Trophoblast cell (in vitro differentiated cells and primary cell): ENCODE results near the gene PREX1.
"Not testable (repeated sequence)": the region's sequence is repeated elsewhere in the genome, so short reads cannot be mapped to it uniquely, and the experiment has no call there.

Source experiments
- DNase-seq, 2 donors: peaks; one replicate each; pipeline ENCODE4 v3.0.0-alpha.2; 2016
- H2AFZ ChIP-seq: 2 replicates; pipeline ENCODE4 v1.6.1; 2013; ENCODE audit warnings: low read length, moderate library complexity, mild to moderate bottlenecking; ENCODE audit not compliant: insufficient read depth, poor library complexity
- H2AK5ac ChIP-seq: 2 replicates; pipeline ENCODE4 v1.6.1; 2013; ENCODE audit warnings: mild to moderate bottlenecking, low read length
- H2BK120ac ChIP-seq: 2 replicates; pipeline ENCODE4 v1.6.1; 2013; ENCODE audit warnings: low read length, mild to moderate bottlenecking, moderate library complexity; ENCODE audit not compliant: insufficient read depth, poor library complexity
- H2BK12ac ChIP-seq: 2 replicates; pipeline ENCODE4 v1.6.1; 2013; ENCODE audit warnings: mild to moderate bottlenecking, low read length, moderate library complexity
- H2BK5ac ChIP-seq: 2 replicates; pipeline ENCODE4 v1.6.1; 2013; ENCODE audit warnings: low read length, low read depth, moderate library complexity, mild to moderate bottlenecking; ENCODE audit not compliant: poor library complexity
- H3K14ac ChIP-seq: 2 replicates; pipeline ENCODE4 v1.6.1; 2013; ENCODE audit warnings: mild to moderate bottlenecking, low read length
- H3K18ac ChIP-seq: 2 replicates; pipeline ENCODE4 v1.6.1; 2013; ENCODE audit warnings: mild to moderate bottlenecking, low read length
- H3K23ac ChIP-seq: 2 replicates; pipeline ENCODE4 v1.6.1; 2013; ENCODE audit warnings: low read length
- H3K27ac ChIP-seq: 2 replicates; pipeline ENCODE4 v1.5.1; 2013; ENCODE audit warnings: low read depth, mild to moderate bottlenecking, inconsistent platforms, low read length, moderate library complexity
- H3K27me3 ChIP-seq: 2 replicates; pipeline ENCODE4 v1.6.1; 2013; ENCODE audit warnings: inconsistent platforms, mild to moderate bottlenecking, low read length, moderate library complexity; ENCODE audit not compliant: insufficient read depth
- H3K36me3 ChIP-seq, 2 experiments: 1 replicate in 1 of 2; 2 replicates in 1 of 2; pipeline ENCODE4 v1.6.1; 2013; ENCODE audit warnings: low read length in 2 of 2, mild to moderate bottlenecking in 2 of 2, moderate library complexity in 1 of 2; ENCODE audit not compliant: insufficient read depth in 2 of 2, control insufficient read depth in 1 of 2
- H3K4ac ChIP-seq: 2 replicates; pipeline ENCODE4 v1.6.1; 2013; ENCODE audit warnings: low read depth, mild to moderate bottlenecking, low read length, moderate library complexity
- H3K4me1 ChIP-seq, 2 experiments: 1 replicate in 1 of 2; 2 replicates in 1 of 2; pipeline ENCODE4 v1.6.1; 2013; ENCODE audit warnings: low read length in 2 of 2, mild to moderate bottlenecking in 2 of 2, moderate library complexity in 1 of 2; ENCODE audit not compliant: insufficient read depth in 2 of 2, control insufficient read depth in 1 of 2
- H3K4me2 ChIP-seq: 2 replicates; pipeline ENCODE4 v1.6.1; 2013; ENCODE audit warnings: inconsistent platforms, mild to moderate bottlenecking, low read length, moderate library complexity
- H3K4me3 ChIP-seq: 2 replicates; pipeline ENCODE4 v1.5.1; 2013; ENCODE audit warnings: mild to moderate bottlenecking, low read depth, low read length, inconsistent platforms
- H3K79me1 ChIP-seq: one replicate; pipeline ENCODE4 v1.6.1; 2013; ENCODE audit warnings: low read length
- H3K79me2 ChIP-seq: 2 replicates; pipeline ENCODE4 v1.6.1; 2013; ENCODE audit warnings: low read length, mild to moderate bottlenecking; ENCODE audit not compliant: control insufficient read depth, insufficient read depth, poor library complexity
- H3K9ac ChIP-seq: 2 replicates; pipeline ENCODE4 v1.6.1; 2013; ENCODE audit warnings: mild to moderate bottlenecking, low read length
- H3K9me3 ChIP-seq: 2 replicates; pipeline ENCODE4 v1.6.1; 2013; ENCODE audit warnings: low read depth, mild to moderate bottlenecking, control low read depth, inconsistent platforms, low read length; ENCODE audit not compliant: insufficient read depth
- H4K12ac ChIP-seq: 2 replicates; pipeline ENCODE4 v1.6.1; 2013; ENCODE audit warnings: low read depth, mild to moderate bottlenecking, low read length, moderate library complexity
- H4K8ac ChIP-seq: 2 replicates; pipeline ENCODE4 v1.6.1; 2013; ENCODE audit warnings: low read depth, mild to moderate bottlenecking, low read length, moderate library complexity
- H4K91ac ChIP-seq: one replicate; pipeline ENCODE4 v1.6.1; 2013; ENCODE audit warnings: low read depth, mild to moderate bottlenecking, low read length, moderate library complexity
- WGBS: extraction: QIAGEN DNeasy Blood & Tissue Kit; methylation state at CpG from one replicate; pipeline ENCODE4 v1.1.7; 2013; ENCODE audit warnings: missing lambda C conversion rate; ENCODE audit not compliant: insufficient read length, insufficient coverage; ENCODE audit errors: extremely low coverage; 5-methylcytosine and 5-hydroxymethylcytosine counted together

Gene PREX1

DNA sequence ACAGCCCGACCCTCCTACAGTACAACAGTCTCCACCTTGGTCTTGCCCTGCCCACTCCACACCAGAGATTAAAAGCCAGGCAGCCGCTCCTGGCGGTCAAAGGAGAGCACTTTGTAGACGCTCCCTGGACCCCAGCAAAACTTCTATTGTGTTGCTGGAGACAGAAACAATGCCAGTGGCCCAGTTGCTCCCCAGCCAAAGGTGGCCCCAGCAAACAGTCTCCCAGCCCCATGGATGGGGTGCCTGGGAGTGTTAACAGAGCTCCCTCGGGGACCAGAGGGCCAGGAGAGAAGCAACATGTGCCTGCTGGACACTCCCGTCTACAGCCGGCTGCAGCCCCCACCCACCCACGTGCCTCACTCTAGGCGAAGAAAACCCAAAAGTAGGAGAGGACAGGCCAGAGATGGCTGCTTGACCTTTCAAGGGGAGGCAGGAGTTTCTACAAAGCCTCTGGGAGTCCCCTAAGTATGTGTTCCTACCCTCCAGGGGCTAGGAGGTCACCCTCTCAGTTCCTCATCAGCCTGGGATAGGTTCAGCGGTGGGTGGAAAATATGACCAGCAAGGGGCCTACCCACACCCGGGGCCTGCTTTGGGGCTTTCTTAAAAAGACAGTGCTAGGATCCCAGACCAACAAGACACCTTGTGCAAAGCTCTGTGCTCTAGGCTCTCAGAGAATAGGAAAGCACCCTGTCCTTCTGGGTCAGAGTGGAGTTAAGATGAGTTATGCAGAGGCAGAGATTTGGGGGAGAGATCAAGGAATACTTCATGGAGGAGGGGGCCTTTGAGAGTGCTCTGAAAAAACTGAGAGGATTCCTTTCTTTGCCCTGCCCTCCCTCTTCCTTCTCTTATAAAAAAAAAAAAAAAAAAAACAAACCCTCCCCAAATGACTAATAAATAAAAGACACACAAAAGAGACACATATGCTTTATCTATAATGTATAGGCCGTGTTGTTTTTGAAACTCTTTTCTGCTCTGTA is 19.0 kb upstream of the PREX1 start:
- Histone ChIP-seq H3K4me2 (peak overlapping the region; percentile 25), H3K14ac (no peak overlapping the region), H2BK12ac (no peak overlapping the region), H3K23ac (no peak overlapping the region), H3K79me2 (no peaks in the 10 kb centered on the region), H4K8ac (no peak overlapping the region), H3K4ac (no peak overlapping the region), H3K27ac (no peak overlapping the region), H3K79me1 (no peaks in the 10 kb centered on the region), H3K36me3 (no peaks in the 10 kb centered on the region), H4K91ac (no peak overlapping the region), H2AFZ (no peak overlapping the region), H2BK120ac (no peak overlapping the region), H2AK5ac (no peak overlapping the region), H3K4me3 (no peak overlapping the region), H3K18ac (no peak overlapping the region), H3K9ac (no peak overlapping the region), H3K9me3 (no peaks in the 10 kb centered on the region), H3K27me3 (no peaks in the 10 kb centered on the region), H4K12ac (no peak overlapping the region), H2BK5ac (no peak overlapping the region), H3K4me1 (peaks cover 0 to 2% of the 10 kb centered on the region in 2 experiments)
- WGBS = no CpG with 5 or more reads among the region's 12 CpGs
- peak in 1 of 2 donors; percentile 21 for DNase-seq

GRCh38 chr20:48845721-48846306 is 18.0 kb upstream of the PREX1 start:
- Histone ChIP-seq H3K4ac (no peak overlapping the region), H2AFZ (no peak overlapping the region), H3K9me3 (no peaks in the 10 kb centered on the region), H2BK12ac (no peak overlapping the region), H3K9ac (no peak overlapping the region), H4K91ac (no peak overlapping the region), H3K4me2 (no peak overlapping the region), H3K27me3 (no peaks in the 10 kb centered on the region), H3K4me3 (no peak overlapping the region), H4K8ac (no peak overlapping the region), H2BK120ac (no peak overlapping the region), H3K14ac (no peak overlapping the region), H2AK5ac (no peak overlapping the region), H3K18ac (no peak overlapping the region), H3K4me1 (peaks cover 0 to 2% of the 10 kb centered on the region in 2 experiments), H3K79me2 (no peaks in the 10 kb centered on the region), H3K36me3 (no peaks in the 10 kb centered on the region), H3K27ac (no peak overlapping the region), H3K79me1 (no peaks in the 10 kb centered on the region), H4K12ac (no peak overlapping the region), H2BK5ac (no peak overlapping the region), H3K23ac (no peak overlapping the region)
- no CpG with 5 or more reads among the region's 7 CpGs for WGBS
- no peak for DNase-seq

DNA sequence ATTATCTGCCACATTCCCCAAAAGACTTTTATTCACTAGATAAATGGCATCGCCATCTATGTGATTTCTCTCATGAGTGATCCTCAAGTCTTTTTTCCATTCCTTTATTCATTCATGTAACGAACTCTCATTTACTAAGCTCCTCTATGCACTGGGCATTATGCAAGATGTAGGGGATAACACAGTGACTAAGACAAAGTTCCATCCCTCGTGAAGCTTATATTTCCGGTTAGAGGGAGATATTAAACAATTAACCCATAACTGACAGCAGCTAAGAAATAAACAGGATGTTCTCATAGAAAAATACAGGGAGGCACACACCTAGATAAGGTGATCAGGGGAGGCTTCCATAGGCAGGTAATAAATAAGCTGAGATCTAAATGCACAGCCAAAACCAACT is 17.2 kb upstream of the PREX1 start:
- H3K14ac ChIP-seq = no peak overlapping the region
- no peak overlapping the region for H4K91ac ChIP-seq
- no peak overlapping the region for H3K27ac ChIP-seq
- no peak overlapping the region for H3K9ac ChIP-seq
- no peak overlapping the region for H3K4ac ChIP-seq
- no peaks in the 10 kb centered on the region for H3K27me3 ChIP-seq
- H3K18ac ChIP-seq = no peak overlapping the region
- no peak overlapping the region for H2AK5ac ChIP-seq
- no peak overlapping the region for H2BK120ac ChIP-seq
- H2BK12ac ChIP-seq = no peak overlapping the region
- no peaks in the 10 kb centered on the region for H3K9me3 ChIP-seq
- H3K4me1 ChIP-seq = peaks cover 0 to 2% of the 10 kb centered on the region in 2 experiments
- H4K12ac ChIP-seq = no peak overlapping the region
- no peaks in the 10 kb centered on the region for H3K79me2 ChIP-seq
- H3K4me3 ChIP-seq = no peak overlapping the region
- no peak for DNase-seq
- H3K4me2 ChIP-seq = no peak overlapping the region
- no peak overlapping the region for H4K8ac ChIP-seq
- H2AFZ ChIP-seq = no peak overlapping the region
- H3K23ac ChIP-seq = no peak overlapping the region
- no peak overlapping the region for H2BK5ac ChIP-seq
- H3K36me3 ChIP-seq = no peaks in the 10 kb centered on the region
- WGBS = no CpG with 5 or more reads among the region's 4 CpGs
- H3K79me1 ChIP-seq = no peaks in the 10 kb centered on the region

- H3K4me3 ChIP-seq, H3K9me3 ChIP-seq, H3K18ac ChIP-seq, H3K27ac ChIP-seq, H3K36me3 ChIP-seq, H2BK12ac ChIP-seq, H3K4ac ChIP-seq, H3K4me2 ChIP-seq, H3K23ac ChIP-seq, DNase-seq, H2AK5ac ChIP-seq, H2AFZ ChIP-seq, H3K27me3 ChIP-seq, H3K79me2 ChIP-seq, H3K9ac ChIP-seq, H4K91ac ChIP-seq, H3K79me1 ChIP-seq, H2BK5ac ChIP-seq, H4K8ac ChIP-seq, H4K12ac ChIP-seq, H2BK120ac ChIP-seq, H3K4me1 ChIP-seq, H3K14ac ChIP-seq: not testable (repeated sequence)
- WGBS = no CpG with 5 or more reads among the region's 2 CpGs
Measured at GRCh38 chr20:48843896-48844295, 16.1 kb upstream of the PREX1 start.
